SJSA1 (cell line): ENCODE data around the gene SLPI. TPM values are rescaled to one million over a fixed set of nuclear protein-coding genes. Genes with fewer than 3 reads are reported as not detected.

Experiments
- DNase-seq, 2 experiments: peaks; one replicate each; pipeline ENCODE4 v3.0.0-alpha.2; 2015 to 2020; ENCODE audit warnings: low spot score in 2 of 2, low read depth in 1 of 2
- H3K27ac ChIP-seq: fragments of 250-450 bp; sonication (Bioruptor Pico); 2 replicates; pipeline ENCODE4 v1.5.1; 2020; ENCODE audit warnings: mild to moderate bottlenecking, moderate library complexity
- H3K27me3 ChIP-seq: fragments of 250-450 bp; sonication (Bioruptor Pico); replicated peaks from 2 replicates; pipeline ENCODE4 v1.5.1; 2020; ENCODE audit warnings: mild to moderate bottlenecking, moderate library complexity
- H3K36me3 ChIP-seq: fragments of 250-450 bp; sonication (Bioruptor Pico); 2 replicates; pipeline ENCODE4 v1.5.1; 2020; ENCODE audit warnings: mild to moderate bottlenecking
- H3K4me1 ChIP-seq: fragments of 250-450 bp; sonication (Bioruptor Pico); replicated peaks from 2 replicates; pipeline ENCODE4 v1.6.1; 2021; ENCODE audit warnings: mild to moderate bottlenecking
- H3K4me3 ChIP-seq: fragments of 250-450 bp; sonication (Bioruptor Pico); 2 replicates; pipeline ENCODE4 v1.5.1; 2020; ENCODE audit warnings: mild to moderate bottlenecking
- H3K9me3 ChIP-seq: fragments of 250-450 bp; sonication (Bioruptor Pico); replicated peaks from 2 replicates; pipeline ENCODE4 v1.5.1; 2020; ENCODE audit warnings: mild to moderate bottlenecking
- total RNA-seq: library from RNA; depleted of rRNA; stranded (reverse); fragments of >200 nt; shearing (Covaris generic); gene quantifications from 2 replicates; pipeline ENCODE4 v1.2.3, GENCODE V29; 2014; rRNA removed

Gene SLPI
- total RNA-seq, 1 experiment from 2014 or later: not detected

GRCh38 chr20:45223136-45223535 lies 31.2 kb downstream of the SLPI start:
- H3K36me3 ChIP-seq: no peaks in the 10 kb centered on the region
- no peak overlapping the region for H3K4me3 ChIP-seq
- H3K27ac ChIP-seq: no peak overlapping the region
- peaks cover 9% of the 10 kb centered on the region for H3K27me3 ChIP-seq
- DNase-seq: no peak
- H3K9me3 ChIP-seq: no peaks in the 10 kb centered on the region
- no peaks in the 10 kb centered on the region for H3K4me1 ChIP-seq

DNA sequence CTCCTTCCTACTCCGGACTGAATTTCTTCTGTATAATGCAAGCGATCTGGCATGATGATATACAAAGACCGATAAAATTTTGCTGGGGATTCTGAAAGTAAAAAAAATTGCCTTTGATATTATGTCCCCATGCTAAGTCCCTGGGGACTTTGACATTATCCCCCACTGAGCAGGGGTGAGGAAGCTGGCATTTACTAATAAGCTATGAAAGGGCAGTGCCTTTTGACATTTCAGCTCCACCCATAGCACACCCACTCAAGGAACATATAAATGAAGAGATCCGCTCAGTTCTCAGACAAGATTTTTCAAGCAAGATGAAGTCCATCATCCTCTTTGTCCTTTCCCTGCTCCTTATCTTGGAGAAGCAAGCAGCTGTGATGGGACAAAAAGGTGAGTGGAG lies 33.3 kb downstream of the SLPI start, which contains the start of gene SEMG2:
Gene SEMG2 (plus strand): TSS at position 298 of the 400 bp plus-strand sequence. CDS start 17 bp downstream, at position 315.
- no peaks in the 10 kb centered on the region for H3K4me1 ChIP-seq
- H3K36me3 ChIP-seq: no peaks in the 10 kb centered on the region
- no peak for DNase-seq
- H3K27me3 ChIP-seq: peaks cover 9% of the 10 kb centered on the region
- H3K9me3 ChIP-seq: no peaks in the 10 kb centered on the region
- no peak within 1 kb of the TSS for H3K27ac ChIP-seq
- H3K4me3 ChIP-seq: no peak within 1 kb of the TSS

- no peaks in the 10 kb centered on the region for H3K4me1 ChIP-seq
- no peak for DNase-seq
Observed at GRCh38 chr20:45218636-45219035, 35.7 kb downstream of the SLPI start.

DNA sequence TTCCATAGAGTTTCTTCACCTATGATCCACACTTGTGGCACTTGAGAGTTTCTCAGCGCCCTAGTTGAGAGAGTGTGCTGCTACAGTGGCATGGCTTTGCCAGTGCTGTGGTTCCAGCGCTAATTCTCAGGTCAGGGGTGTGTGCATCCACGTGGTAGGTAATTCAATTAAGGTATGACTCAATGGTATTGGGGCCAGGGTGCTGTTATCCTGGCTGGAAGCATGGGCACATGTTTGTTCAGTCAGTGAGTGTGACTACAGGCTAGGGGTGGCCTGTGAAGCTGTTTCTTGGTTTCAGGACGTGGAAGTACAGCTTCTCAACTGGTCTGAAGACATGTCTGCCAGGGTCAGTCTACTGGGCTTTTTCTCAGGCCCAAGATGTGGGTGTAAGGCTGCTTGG lies 36.2 kb downstream of the SLPI start:
- DNase-seq: no peak
- Histone ChIP-seq H3K9me3 (no peaks in the 10 kb centered on the region), H3K4me3 (no peak overlapping the region), H3K27me3 (peaks cover 11% of the 10 kb centered on the region; the same call in 1 of the 2 replicates), H3K4me1 (no peaks in the 10 kb centered on the region), H3K36me3 (no peaks in the 10 kb centered on the region), H3K27ac (no peak overlapping the region)

More at GRCh38 chr20:45218636-45219035, 35.7 kb downstream of the SLPI start:
- H3K4me3 ChIP-seq: no peak overlapping the region
- H3K27ac ChIP-seq: no peak overlapping the region
- no peaks in the 10 kb centered on the region for H3K36me3 ChIP-seq
- H3K9me3 ChIP-seq: no peaks in the 10 kb centered on the region
- peaks cover 11% of the 10 kb centered on the region; the same call in 1 of the 2 replicates for H3K27me3 ChIP-seq

DNA sequence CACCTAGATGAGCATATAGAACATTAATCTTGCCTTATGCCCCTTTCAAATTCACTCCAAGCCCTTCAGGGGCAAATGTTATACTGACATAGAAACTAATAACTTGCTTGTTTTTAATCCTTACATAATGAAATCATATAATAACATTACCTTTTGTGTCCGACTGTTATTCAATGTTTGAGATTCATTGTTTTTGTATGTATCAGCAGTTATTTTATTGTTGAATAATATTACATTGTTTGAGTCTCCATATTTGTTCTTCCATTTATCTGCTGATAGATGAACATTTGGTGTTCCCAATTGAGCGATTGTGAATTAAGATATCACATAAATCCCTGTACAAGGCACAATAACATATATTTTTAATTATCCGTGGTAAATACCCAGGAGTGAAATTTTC lies 41.5 kb downstream of the SLPI start:
- H3K27ac ChIP-seq: no peak overlapping the region
- no peaks in the 10 kb centered on the region for H3K9me3 ChIP-seq
- peaks cover 4% of the 10 kb centered on the region; the same call in 1 of the 2 replicates for H3K27me3 ChIP-seq
- no peak overlapping the region for H3K4me3 ChIP-seq
- H3K4me1 ChIP-seq: no peaks in the 10 kb centered on the region
- DNase-seq: no peak
- H3K36me3 ChIP-seq: no peaks in the 10 kb centered on the region

DNA sequence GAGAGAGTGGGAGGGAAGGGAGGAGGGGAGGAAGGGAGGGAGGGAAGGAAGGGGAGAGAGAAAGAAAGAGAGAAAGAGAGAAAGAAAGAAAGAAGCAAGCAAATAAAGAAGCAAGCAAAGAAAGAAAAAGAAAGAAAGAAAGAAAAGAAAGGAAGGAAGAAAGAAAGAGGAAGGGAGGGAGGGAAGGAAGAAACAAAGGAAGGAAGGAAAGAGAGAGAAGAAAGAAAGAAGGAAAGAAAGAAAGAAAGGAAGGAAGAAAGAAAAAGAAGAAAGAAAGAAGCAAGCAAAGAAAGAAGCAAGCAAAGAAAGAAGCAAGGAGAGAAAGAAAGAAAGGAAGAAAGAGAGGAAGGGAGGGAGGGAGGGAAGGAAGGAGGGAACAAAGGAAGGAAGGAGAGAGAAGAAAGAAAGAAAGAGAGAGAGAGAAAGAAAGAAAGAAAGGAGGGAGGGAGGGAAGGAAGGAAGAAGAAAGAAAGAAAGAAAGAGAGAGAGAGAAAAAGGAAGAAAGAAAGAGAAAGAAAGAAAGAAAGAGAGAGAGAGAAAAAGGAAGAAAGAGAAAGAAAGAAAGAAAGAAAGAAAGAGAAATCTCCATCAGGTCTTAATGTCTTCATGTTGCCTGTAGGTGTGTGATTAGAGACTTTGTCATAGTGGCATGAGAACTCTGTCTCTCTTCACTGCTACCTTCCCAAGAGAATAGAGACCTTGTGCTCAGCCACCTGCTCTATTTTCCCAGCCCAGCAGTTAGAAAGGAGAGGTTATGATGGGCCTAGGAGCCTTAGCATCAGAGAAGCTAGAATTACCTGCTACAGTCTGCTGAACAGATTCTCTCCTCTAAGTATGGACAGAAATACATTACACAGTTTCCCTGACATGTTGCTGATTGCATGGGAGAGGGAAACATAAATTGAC lies 42.5 kb downstream of the SLPI start:
- H3K9me3 ChIP-seq: no peaks in the 10 kb centered on the region
- DNase-seq: no peak
- H3K4me3 ChIP-seq: no peak overlapping the region
- H3K27ac ChIP-seq: no peak overlapping the region
- H3K27me3 ChIP-seq: peaks cover 9% of the 10 kb centered on the region
- no peaks in the 10 kb centered on the region for H3K36me3 ChIP-seq
- H3K4me1 ChIP-seq: no peaks in the 10 kb centered on the region

DNA sequence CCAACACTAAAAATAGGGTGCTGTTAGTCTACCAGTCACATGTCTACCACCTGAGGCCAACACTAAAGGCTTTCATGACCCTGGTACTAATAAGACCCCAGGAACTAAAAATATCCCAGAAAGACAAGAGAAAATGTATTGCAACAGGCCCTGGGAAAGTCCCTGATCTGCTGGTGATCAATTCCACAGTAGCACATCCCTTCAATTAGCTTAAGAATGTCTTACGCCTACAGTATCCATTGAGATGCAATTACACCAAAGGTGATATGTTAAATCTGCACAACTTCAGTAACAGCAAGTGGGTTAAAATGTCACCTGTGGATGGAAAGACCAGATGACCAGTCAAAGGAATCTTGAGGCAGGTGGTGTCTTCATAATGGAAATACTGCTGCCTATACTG lies 44.4 kb downstream of the SLPI start:
- H3K27ac ChIP-seq: no peak overlapping the region
- H3K4me3 ChIP-seq: no peak overlapping the region
- no peaks in the 10 kb centered on the region for H3K9me3 ChIP-seq
- H3K27me3 ChIP-seq: peaks cover 13% of the 10 kb centered on the region
- H3K4me1 ChIP-seq: no peaks in the 10 kb centered on the region
- DNase-seq: no peak
- no peaks in the 10 kb centered on the region for H3K36me3 ChIP-seq

DNA sequence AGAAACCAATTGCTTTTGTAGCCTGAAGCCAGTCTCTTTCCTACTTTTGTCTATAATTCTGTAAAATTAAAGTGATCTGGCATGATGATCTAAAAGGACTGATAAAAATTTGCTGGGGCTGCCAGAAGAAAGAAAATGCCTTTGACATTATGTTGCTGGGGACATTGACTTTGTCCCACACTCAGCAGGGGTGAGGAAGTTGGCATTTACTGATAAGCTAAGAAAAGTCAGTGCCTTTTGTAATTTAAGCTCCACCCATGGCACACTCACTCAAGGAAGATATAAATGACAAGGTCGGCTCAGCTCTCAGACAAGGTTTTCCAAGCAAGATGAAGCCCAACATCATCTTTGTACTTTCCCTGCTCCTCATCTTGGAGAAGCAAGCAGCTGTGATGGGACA lies 47.6 kb downstream of the SLPI start, which contains the start of gene SEMG1:
Gene SEMG1 (plus strand): TSS at position 309 of the 400 bp plus-strand sequence. CDS start 21 bp downstream, at position 330.
- Histone ChIP-seq H3K9me3 (no peaks in the 10 kb centered on the region), H3K36me3 (no peaks in the 10 kb centered on the region), H3K27ac (no peak within 1 kb of the TSS), H3K27me3 (peaks cover 9% of the 10 kb centered on the region), H3K4me3 (no peak within 1 kb of the TSS), H3K4me1 (no peaks in the 10 kb centered on the region)
- no peak for DNase-seq

Other genes starting within 250 kb of the SLPI start
- gene KCNS1, start 153.4 kb downstream of the SLPI start, total RNA-seq: not detected in 2 replicates
- gene WFDC5, start 139.4 kb downstream of the SLPI start, total RNA-seq: not detected in 2 replicates
- gene WFDC12, start 130.1 kb downstream of the SLPI start, total RNA-seq: not detected in 2 replicates
- gene PI3, start 79.7 kb downstream of the SLPI start, total RNA-seq: not detected in 2 replicates
- gene SEMG1, start 47.5 kb downstream of the SLPI start, total RNA-seq: not detected in 2 replicates
- not detected in 2 replicates for gene SEMG2, start 33.2 kb downstream of the SLPI start, total RNA-seq
- not detected in 2 replicates for gene RBPJL, start 52.3 kb upstream of the SLPI start, total RNA-seq
- gene MATN4, start 53.7 kb upstream of the SLPI start, total RNA-seq: 0.50 TPM in 1 of 2 replicates, not detected in the other
- gene SDC4, start 93.9 kb upstream of the SLPI start, total RNA-seq: 105 and 107 TPM in 2 replicates
- 7.3 and 18.4 TPM in 2 replicates for gene SYS1, start 108.6 kb upstream of the SLPI start, total RNA-seq
- gene TP53TG5, start 123.8 kb upstream of the SLPI start, total RNA-seq: not detected in 2 replicates
- 0.13 and 0.47 TPM in 2 replicates for gene DBNDD2, start 153.7 kb upstream of the SLPI start, total RNA-seq
- gene PIGT, start 161.6 kb upstream of the SLPI start, total RNA-seq: 73.1 and 93.1 TPM in 2 replicates
- gene WFDC2, start 215.2 kb upstream of the SLPI start, total RNA-seq: not detected in 2 replicates